HEK293T (cell line): ENCODE data around the gene CTBS.

ENCODE experiments used
- CTCF ChIA-PET: fragments of 350-600 bp; formaldehyde crosslinking; extraction: SDS; loops from one replicate; lab custom pipeline; 2021; ENCODE audit warnings: antibody characterized with exemption, inconsistent platforms; lab: Yijun Ruan, JAX
- POLR2A ChIA-PET: fragments of 350-600 bp; formaldehyde crosslinking; extraction: SDS; loops from one replicate; lab custom pipeline; 2020; ENCODE audit warnings: antibody characterized with exemption, inconsistent platforms; lab: Yijun Ruan, JAX
- DNase-seq: peaks from one replicate; pipeline ENCODE4 v3.0.0; 2012; ENCODE audit warnings: mixed read lengths; ENCODE audit errors: extremely low spot score
- ARNT ChIP-seq: fragments of 450-650 bp; IDR thresholded peaks from 2 replicates; pipeline ENCODE4 v1.6.1; 2017; ENCODE audit warnings: mild to moderate bottlenecking
- BHLHE40 ChIP-seq: fragments of 450-650 bp; IDR thresholded peaks from 2 replicates; pipeline ENCODE4 v1.6.1; 2016; ENCODE audit warnings: mild to moderate bottlenecking, moderate library complexity, borderline replicate concordance
- CTBP1 ChIP-seq: fragments of 450-650 bp; IDR thresholded peaks from 2 replicates; pipeline ENCODE4 v1.6.1; 2016; ENCODE audit warnings: borderline replicate concordance
- ELF4 ChIP-seq: fragments of 450-650 bp; IDR thresholded peaks from 2 replicates; pipeline ENCODE4 v1.6.1; 2017; ENCODE audit warnings: antibody characterized with exemption
- FOXA1 ChIP-seq: fragments of 450-650 bp; IDR thresholded peaks from 2 replicates; pipeline ENCODE4 v1.6.1; 2016; ENCODE audit warnings: mild to moderate bottlenecking
- FOXK2 ChIP-seq: fragments of 450-650 bp; IDR thresholded peaks from 2 replicates; pipeline ENCODE4 v1.6.1; 2016; ENCODE audit warnings: mild to moderate bottlenecking
- FOXM1 ChIP-seq: fragments of 450-650 bp; IDR thresholded peaks from 2 replicates; pipeline ENCODE4 v1.6.1; 2017; ENCODE audit warnings: mild to moderate bottlenecking, borderline replicate concordance
- HDGF ChIP-seq: fragments of 450-650 bp; IDR thresholded peaks from 2 replicates; pipeline ENCODE4 v1.6.1; 2017; ENCODE audit warnings: antibody characterized with exemption, borderline replicate concordance
- L3MBTL2 ChIP-seq: fragments of 450-650 bp; conservative IDR thresholded peaks from 2 replicates; pipeline ENCODE4 v1.6.1; 2016; ENCODE audit warnings: mild to moderate bottlenecking
- LEF1 ChIP-seq: fragments of 450-650 bp; IDR thresholded peaks from 2 replicates; pipeline ENCODE4 v1.6.1; 2017; ENCODE audit warnings: mild to moderate bottlenecking, borderline replicate concordance
- NFRKB ChIP-seq: fragments of 450-650 bp; IDR thresholded peaks from 2 replicates; pipeline ENCODE4 v1.6.1; 2016; ENCODE audit warnings: mild to moderate bottlenecking, moderate library complexity
- PKNOX1 ChIP-seq: fragments of 450-650 bp; IDR thresholded peaks from 2 replicates; pipeline ENCODE4 v1.6.1; 2016
- SP1 ChIP-seq: fragments of 450-650 bp; IDR thresholded peaks from 2 replicates; pipeline ENCODE4 v1.6.1; 2017
- SUZ12 ChIP-seq: fragments of 450-650 bp; IDR thresholded peaks from 2 replicates; pipeline ENCODE4 v1.6.1; 2016; ENCODE audit warnings: mild to moderate bottlenecking
- TARDBP ChIP-seq: fragments of 450-650 bp; IDR thresholded peaks from 2 replicates; pipeline ENCODE4 v1.6.1; 2016
- ZNF384 ChIP-seq: fragments of 450-650 bp; IDR thresholded peaks from 2 replicates; pipeline ENCODE4 v1.6.1; 2016

The CTBS gene

GRCh38 chr1:84605157-84605556 lies 30.9 kb upstream of the CTBS start:
- CTCF ChIA-PET = interaction anchor here (0.6 to 1.3 kb wide), 16 partner anchors 15 to 696 kb away, joined by 3 to 7 read pairs (median 3); no protein-coding TSS in a partner anchor
- POLR2A ChIA-PET = interaction anchor here (2.8 kb wide), 1 partner anchor 32 kb away, joined by 9 read pairs; the partner anchor contains the start of gene CTBS
- TF ChIP-seq FOXA1 (no peak), SP1 (no peak), ELF4 (no peak), LEF1 (no peak), FOXM1 (no peak), L3MBTL2 (no peak), CTBP1 (no peak), PKNOX1 (no peak), NFRKB (no peak), ZNF384 (no peak), BHLHE40 (no peak), HDGF (no peak), SUZ12 (no peak), FOXK2 (no peak), ARNT (no peak), TARDBP (no peak)
- no peak for DNase-seq

- POLR2A ChIA-PET = interaction anchor here (1.1 to 2.8 kb wide), 2 partner anchors 31 to 100 kb away, joined by 3 to 9 read pairs; partner anchors contain the start of gene CTBS
- CTCF ChIA-PET = interaction anchor here (0.5 to 1.8 kb wide), 22 partner anchors 12 to 695 kb away, joined by 3 to 7 read pairs (median 3); no protein-coding TSS in a partner anchor
- peak; percentile 71 for DNase-seq
- TF ChIP-seq PKNOX1 (no peak), NFRKB (no peak), ARNT (no peak), TARDBP (no peak), ELF4 (no peak), L3MBTL2 (peak; percentile 82), BHLHE40 (no peak), ZNF384 (no peak), CTBP1 (no peak)
These were observed 29.9 kb upstream of the CTBS start for GRCh38 chr1:84603941-84604830.

- ChIA-PET CTCF (interaction anchor here (0.5 to 1.8 kb wide), 4 partner anchors 43 to 256 kb away, joined by 4 to 6 read pairs (median 4); no protein-coding TSS in a partner anchor), POLR2A (interaction anchor here (2.8 kb wide), 1 partner anchor 30 kb away, joined by 9 read pairs; the partner anchor contains the start of gene CTBS)
- TF ChIP-seq ARNT (no peak), FOXM1 (no peak), BHLHE40 (no peak), L3MBTL2 (no peak), HDGF (no peak), ZNF384 (no peak), LEF1 (no peak), FOXA1 (no peak), NFRKB (no peak), ELF4 (no peak), PKNOX1 (no peak), TARDBP (no peak), SP1 (no peak), CTBP1 (no peak), FOXK2 (no peak), SUZ12 (no peak)
- no peak for DNase-seq
These were observed 29.0 kb upstream of the CTBS start for GRCh38 chr1:84603223-84603622.

- no peak for DNase-seq
- TF ChIP-seq BHLHE40 (no peak), SP1 (no peak), ZNF384 (no peak), FOXA1 (no peak), TARDBP (no peak), ARNT (no peak), SUZ12 (no peak), NFRKB (no peak)
- CTCF ChIA-PET = no interaction called here
- POLR2A ChIA-PET = no interaction called here
These were observed 26.6 kb upstream of the CTBS start for GRCh38 chr1:84600796-84601195.

- POLR2A ChIA-PET = no interaction called here
- CTCF ChIA-PET = no interaction called here
- DNase-seq = no peak
- TF ChIP-seq TARDBP = no peak
- no peak for TF ChIP-seq LEF1
- no peak for TF ChIP-seq FOXM1
- TF ChIP-seq BHLHE40 = no peak
These were observed 24.9 kb upstream of the CTBS start for GRCh38 chr1:84598846-84599741.
